K562 (cell line): Measurements from ENCODE around the gene SCYL1. TPM values are rescaled to one million over a fixed set of nuclear protein-coding genes. Genes with fewer than 3 reads are reported as not detected.

Source experiments
- ELF1 ChIP-seq: fragments of 200-800 bp; sonication (Bioruptor generic); IDR thresholded peaks from 2 replicates; pipeline ENCODE4 v1.6.1; 2016; ENCODE audit warnings: missing genetic modification characterization, missing compliant biosample characterization
- EZH2 ChIP-seq: IDR thresholded peaks from 2 replicates; pipeline ENCODE4 v1.6.1; 2012; ENCODE audit warnings: low read depth, mild to moderate bottlenecking, inconsistent platforms, low read length, borderline replicate concordance
- FOS ChIP-seq: IDR thresholded peaks from 3 replicates; pipeline ENCODE4 v1.6.1; 2011; ENCODE audit not compliant: insufficient read length; ENCODE audit errors: extremely low read depth
- FOXK2 ChIP-seq, 2 experiments: fragments of 450-650 bp; IDR thresholded peaks in 1 of 2; conservative IDR thresholded peaks in 1 of 2; 2 replicates each; pipeline ENCODE4 v1.6.1; 2016; ENCODE audit warnings: low read depth in 2 of 2, mild to moderate bottlenecking in 1 of 2
- HDAC8 ChIP-seq: fragments of 450-650 bp; IDR thresholded peaks from 2 replicates; pipeline ENCODE4 v1.6.1; 2016; ENCODE audit warnings: mild to moderate bottlenecking, missing genetic modification characterization, moderate library complexity, missing compliant biosample characterization
- HEY1 ChIP-seq: fragments of 250-450 bp; sonication (Bioruptor Pico); IDR thresholded peaks from 2 replicates; pipeline ENCODE4 v1.5.0; 2020; ENCODE audit warnings: mild to moderate bottlenecking, moderate library complexity, borderline replicate concordance
- ILF3 ChIP-seq: fragments of 450-650 bp; IDR thresholded peaks from 2 replicates; pipeline ENCODE4 v1.6.1; 2018; ENCODE audit warnings: antibody characterized with exemption, mild to moderate bottlenecking, moderate library complexity, borderline replicate concordance
- NFIC ChIP-seq: fragments of 450-650 bp; IDR thresholded peaks from 2 replicates; pipeline ENCODE4 v1.6.1; 2017; ENCODE audit warnings: mild to moderate bottlenecking, inconsistent platforms
- PML ChIP-seq: IDR thresholded peaks from 2 replicates; pipeline ENCODE4 v1.6.1; 2012; ENCODE audit warnings: low read length, inconsistent platforms
- POLR2B ChIP-seq: fragments of 450-650 bp; IDR thresholded peaks from 2 replicates; pipeline ENCODE4 v1.6.1; 2018; ENCODE audit warnings: low read depth; ENCODE audit not compliant: partially characterized antibody
- PTBP1 ChIP-seq: fragments of 200-400 bp; formaldehyde crosslinking; IDR thresholded peaks from 2 replicates; pipeline ENCODE4 v1.6.1; 2017; ENCODE audit warnings: low read depth, low read length
- SIN3B ChIP-seq: fragments of 450-650 bp; IDR thresholded peaks from 2 replicates; pipeline ENCODE4 v1.6.1; 2017; ENCODE audit warnings: low read depth, mild to moderate bottlenecking, moderate library complexity
- YY1 ChIP-seq, 3 experiments: IDR thresholded peaks; 2 replicates each; pipeline ENCODE4 v1.6.1; 2011; ENCODE audit warnings: low read length in 2 of 3, mild to moderate bottlenecking in 2 of 3, moderate library complexity in 2 of 3, borderline replicate concordance in 1 of 3, control low read depth in 1 of 3, low read depth in 1 of 3; ENCODE audit not compliant: insufficient read depth in 3 of 3, insufficient replicate concordance in 2 of 3, control insufficient read depth in 1 of 3, insufficient read length in 1 of 3; ENCODE audit errors: extremely low read depth in 1 of 3
- ZNF583 ChIP-seq: fragments of 250-450 bp; sonication (Bioruptor Pico); IDR thresholded peaks from 2 replicates; pipeline ENCODE4 v1.4.0; 2020
- polyA plus RNA-seq, 8 experiments: library from polyadenylated mRNA; depleted of rRNA in 4 of 8; stranded (reverse) in 5 of 8; unstranded in 3 of 8; fragments of >200 nt; fragmentation: Nextera tagmentation in 2 of 8; fragmentation: Illumina TruSeq in 1 of 8; extraction: Ambion mirVana in 2 of 8; extraction: Trizol in 1 of 8; gene quantifications; 2 replicates each; pipeline versions ENCODE4 v1.2.1 to v1.2.3, GENCODE V29; 2011 to 2014; ENCODE audit warnings: inconsistent platforms in 1 of 8, missing spikeins in 1 of 8
- total RNA-seq, 7 experiments: library from RNA; depleted of rRNA in 6 of 7; stranded (reverse); fragments of >200 nt in 6 of 7; fragmentation: Illumina TruSeq in 2 of 7; extraction: Trizol in 2 of 7; gene quantifications; 2 replicates each; pipeline versions ENCODE4 v1.2.1 to v1.2.3, GENCODE V29; 2011 to 2021; ENCODE audit warnings: low replicate concordance in 1 of 7
- TF ChIP-seq, protein P1 (sequence below), 2 experiments: fragments of 450-650 bp; conservative IDR thresholded peaks; 2 replicates each; pipeline ENCODE4 v1.6.1; 2017; ENCODE audit warnings: mild to moderate bottlenecking in 2 of 2, moderate library complexity in 2 of 2
- TF ChIP-seq, protein P2 (sequence below): fragments of 450-650 bp; IDR thresholded peaks from 2 replicates; pipeline ENCODE4 v1.6.1; 2018; ENCODE audit not compliant: partially characterized antibody
- TF ChIP-seq, protein P3 (sequence below): fragments of 250-450 bp; sonication (Bioruptor Pico); IDR thresholded peaks from 2 replicates; pipeline ENCODE4 v1.8.0; 2021; ENCODE audit warnings: moderate library complexity, mild to moderate bottlenecking, inconsistent platforms
- TF ChIP-seq, protein P4 (sequence below): sonication (generic); formaldehyde crosslinking; IDR thresholded peaks from 2 replicates; pipeline ENCODE4 v1.8.0; 2023; ENCODE audit warnings: mild to moderate bottlenecking, missing genetic modification reagents

SCYL1 gene
- total and polyA plus RNA-seq, 9 of the 15 experiments (the other 6 are each of a cell fraction or from before 2014, with no cell fraction given), result 1.9 to 145 (median 57.6) TPM

DNA sequence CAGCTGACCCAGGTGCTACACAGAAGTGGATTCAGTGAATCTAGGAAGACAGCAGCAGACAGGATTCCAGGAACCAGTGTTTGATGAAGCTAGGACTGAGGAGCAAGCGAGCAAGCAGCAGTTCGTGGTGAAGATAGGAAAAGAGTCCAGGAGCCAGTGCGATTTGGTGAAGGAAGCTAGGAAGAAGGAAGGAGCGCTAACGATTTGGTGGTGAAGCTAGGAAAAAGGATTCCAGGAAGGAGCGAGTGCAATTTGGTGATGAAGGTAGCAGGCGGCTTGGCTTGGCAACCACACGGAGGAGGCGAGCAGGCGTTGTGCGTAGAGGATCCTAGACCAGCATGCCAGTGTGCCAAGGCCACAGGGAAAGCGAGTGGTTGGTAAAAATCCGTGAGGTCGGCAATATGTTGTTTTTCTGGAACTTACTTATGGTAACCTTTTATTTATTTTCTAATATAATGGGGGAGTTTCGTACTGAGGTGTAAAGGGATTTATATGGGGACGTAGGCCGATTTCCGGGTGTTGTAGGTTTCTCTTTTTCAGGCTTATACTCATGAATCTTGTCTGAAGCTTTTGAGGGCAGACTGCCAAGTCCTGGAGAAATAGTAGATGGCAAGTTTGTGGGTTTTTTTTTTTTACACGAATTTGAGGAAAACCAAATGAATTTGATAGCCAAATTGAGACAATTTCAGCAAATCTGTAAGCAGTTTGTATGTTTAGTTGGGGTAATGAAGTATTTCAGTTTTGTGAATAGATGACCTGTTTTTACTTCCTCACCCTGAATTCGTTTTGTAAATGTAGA is 24.3 kb upstream of the SCYL1 start (continued):
- TF ChIP-seq, protein P1, sequence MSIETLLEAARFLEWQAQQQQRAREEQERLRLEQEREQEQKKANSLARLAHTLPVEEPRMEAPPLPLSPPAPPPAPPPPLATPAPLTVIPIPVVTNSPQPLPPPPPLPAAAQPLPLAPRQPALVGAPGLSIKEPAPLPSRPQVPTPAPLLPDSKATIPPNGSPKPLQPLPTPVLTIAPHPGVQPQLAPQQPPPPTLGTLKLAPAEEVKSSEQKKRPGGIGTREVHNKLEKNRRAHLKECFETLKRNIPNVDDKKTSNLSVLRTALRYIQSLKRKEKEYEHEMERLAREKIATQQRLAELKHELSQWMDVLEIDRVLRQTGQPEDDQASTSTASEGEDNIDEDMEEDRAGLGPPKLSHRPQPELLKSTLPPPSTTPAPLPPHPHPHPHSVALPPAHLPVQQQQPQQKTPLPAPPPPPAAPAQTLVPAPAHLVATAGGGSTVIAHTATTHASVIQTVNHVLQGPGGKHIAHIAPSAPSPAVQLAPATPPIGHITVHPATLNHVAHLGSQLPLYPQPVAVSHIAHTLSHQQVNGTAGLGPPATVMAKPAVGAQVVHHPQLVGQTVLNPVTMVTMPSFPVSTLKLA (conservative IDR thresholded peaks at IDR 0.05), result peak in 1 of 2 experiments; percentile 15; a peak in 1 of 4 replicates
- TF ChIP-seq NFIC, result peak; percentile 66
- TF ChIP-seq ELF1 (tag), result peak; percentile 72
- TF ChIP-seq HDAC8 (tag), result no peak
- TF ChIP-seq POLR2B, result peak; percentile 99
- no peak for TF ChIP-seq EZH2
- no peak for TF ChIP-seq FOXK2 (conservative IDR thresholded peaks at IDR 0.05 in 1 of 2, IDR thresholded peaks at IDR 0.05 in 1 of 2; ENCODE audit: low read depth in 2 of 2)
- peak; percentile 89 for TF ChIP-seq ILF3
- TF ChIP-seq, protein P2, sequence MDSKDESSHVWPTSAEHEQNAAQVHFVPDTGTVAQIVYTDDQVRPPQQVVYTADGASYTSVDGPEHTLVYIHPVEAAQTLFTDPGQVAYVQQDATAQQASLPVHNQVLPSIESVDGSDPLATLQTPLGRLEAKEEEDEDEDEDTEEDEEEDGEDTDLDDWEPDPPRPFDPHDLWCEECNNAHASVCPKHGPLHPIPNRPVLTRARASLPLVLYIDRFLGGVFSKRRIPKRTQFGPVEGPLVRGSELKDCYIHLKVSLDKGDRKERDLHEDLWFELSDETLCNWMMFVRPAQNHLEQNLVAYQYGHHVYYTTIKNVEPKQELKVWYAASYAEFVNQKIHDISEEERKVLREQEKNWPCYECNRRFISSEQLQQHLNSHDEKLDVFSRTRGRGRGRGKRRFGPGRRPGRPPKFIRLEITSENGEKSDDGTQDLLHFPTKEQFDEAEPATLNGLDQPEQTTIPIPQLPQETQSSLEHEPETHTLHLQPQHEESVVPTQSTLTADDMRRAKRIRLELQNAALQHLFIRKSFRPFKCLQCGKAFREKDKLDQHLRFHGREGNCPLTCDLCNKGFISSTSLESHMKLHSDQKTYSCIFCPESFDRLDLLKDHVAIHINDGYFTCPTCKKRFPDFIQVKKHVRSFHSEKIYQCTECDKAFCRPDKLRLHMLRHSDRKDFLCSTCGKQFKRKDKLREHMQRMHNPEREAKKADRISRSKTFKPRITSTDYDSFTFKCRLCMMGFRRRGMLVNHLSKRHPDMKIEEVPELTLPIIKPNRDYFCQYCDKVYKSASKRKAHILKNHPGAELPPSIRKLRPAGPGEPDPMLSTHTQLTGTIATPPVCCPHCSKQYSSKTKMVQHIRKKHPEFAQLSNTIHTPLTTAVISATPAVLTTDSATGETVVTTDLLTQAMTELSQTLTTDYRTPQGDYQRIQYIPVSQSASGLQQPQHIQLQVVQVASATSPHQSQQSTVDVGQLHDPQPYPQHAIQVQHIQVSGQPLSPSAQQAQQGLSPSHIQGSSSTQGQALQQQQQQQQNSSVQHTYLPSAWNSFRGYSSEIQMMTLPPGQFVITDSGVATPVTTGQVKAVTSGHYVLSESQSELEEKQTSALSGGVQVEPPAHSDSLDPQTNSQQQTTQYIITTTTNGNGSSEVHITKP, result no peak
- TF ChIP-seq YY1 (IDR thresholded peaks at IDR 0.05; ENCODE audit: borderline replicate concordance in 1 of 3, control insufficient read depth in 1 of 3, extremely low read depth in 1 of 3, insufficient read depth in 3 of 3, insufficient read length in 1 of 3, insufficient replicate concordance in 2 of 3, low read depth in 1 of 3, low read length in 2 of 3), result peak in 1 of 3 experiments; percentile 69
- TF ChIP-seq SIN3B, result no peak; the same call in 1 of the 2 replicates
- TF ChIP-seq HEY1 (CRISPR knock-in tag), result no peak; the same call in 1 of the 2 replicates
- TF ChIP-seq PML, result peak; percentile 86
- TF ChIP-seq, protein P3, sequence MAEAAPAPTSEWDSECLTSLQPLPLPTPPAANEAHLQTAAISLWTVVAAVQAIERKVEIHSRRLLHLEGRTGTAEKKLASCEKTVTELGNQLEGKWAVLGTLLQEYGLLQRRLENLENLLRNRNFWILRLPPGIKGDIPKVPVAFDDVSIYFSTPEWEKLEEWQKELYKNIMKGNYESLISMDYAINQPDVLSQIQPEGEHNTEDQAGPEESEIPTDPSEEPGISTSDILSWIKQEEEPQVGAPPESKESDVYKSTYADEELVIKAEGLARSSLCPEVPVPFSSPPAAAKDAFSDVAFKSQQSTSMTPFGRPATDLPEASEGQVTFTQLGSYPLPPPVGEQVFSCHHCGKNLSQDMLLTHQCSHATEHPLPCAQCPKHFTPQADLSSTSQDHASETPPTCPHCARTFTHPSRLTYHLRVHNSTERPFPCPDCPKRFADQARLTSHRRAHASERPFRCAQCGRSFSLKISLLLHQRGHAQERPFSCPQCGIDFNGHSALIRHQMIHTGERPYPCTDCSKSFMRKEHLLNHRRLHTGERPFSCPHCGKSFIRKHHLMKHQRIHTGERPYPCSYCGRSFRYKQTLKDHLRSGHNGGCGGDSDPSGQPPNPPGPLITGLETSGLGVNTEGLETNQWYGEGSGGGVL (CRISPR knock-in tag), result no peak
- 0 out of 2 replicates have a peak, but pooled peaks have one; percentile 14 for TF ChIP-seq ZNF583
- TF ChIP-seq FOS, result no peak
- TF ChIP-seq, protein P4, sequence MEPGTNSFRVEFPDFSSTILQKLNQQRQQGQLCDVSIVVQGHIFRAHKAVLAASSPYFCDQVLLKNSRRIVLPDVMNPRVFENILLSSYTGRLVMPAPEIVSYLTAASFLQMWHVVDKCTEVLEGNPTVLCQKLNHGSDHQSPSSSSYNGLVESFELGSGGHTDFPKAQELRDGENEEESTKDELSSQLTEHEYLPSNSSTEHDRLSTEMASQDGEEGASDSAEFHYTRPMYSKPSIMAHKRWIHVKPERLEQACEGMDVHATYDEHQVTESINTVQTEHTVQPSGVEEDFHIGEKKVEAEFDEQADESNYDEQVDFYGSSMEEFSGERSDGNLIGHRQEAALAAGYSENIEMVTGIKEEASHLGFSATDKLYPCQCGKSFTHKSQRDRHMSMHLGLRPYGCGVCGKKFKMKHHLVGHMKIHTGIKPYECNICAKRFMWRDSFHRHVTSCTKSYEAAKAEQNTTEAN, result no peak
- no peak for TF ChIP-seq PTBP1
